GM13977 (cell line): ENCODE measurements around the gene PPFIA1.

ENCODE experiments used
- DNase-seq: peaks from one replicate; pipeline ENCODE4 v3.0.0; 2012; ENCODE audit warnings: low spot score
- in situ Hi-C: fragments of 300-500 bp; cut with MboI; formaldehyde crosslinking; loops from one replicate; pipeline ENCODE4 v1.12.0; 2022; ENCODE audit warnings: low sequenced_read_pairs, low pct_unique_long_range_greater_than_20kb, mixed read lengths, inconsistent platforms; ENCODE audit not compliant: unreplicated experiment
- TF ChIP-seq, protein P1 (sequence below): IDR thresholded peaks from 2 replicates; pipeline ENCODE4 v1.5.1; 2012; ENCODE audit warnings: mild to moderate bottlenecking, control low read depth; ENCODE audit not compliant: insufficient read depth; ENCODE audit errors: extremely low read depth, missing control alignments

PPFIA1 gene

DNA sequence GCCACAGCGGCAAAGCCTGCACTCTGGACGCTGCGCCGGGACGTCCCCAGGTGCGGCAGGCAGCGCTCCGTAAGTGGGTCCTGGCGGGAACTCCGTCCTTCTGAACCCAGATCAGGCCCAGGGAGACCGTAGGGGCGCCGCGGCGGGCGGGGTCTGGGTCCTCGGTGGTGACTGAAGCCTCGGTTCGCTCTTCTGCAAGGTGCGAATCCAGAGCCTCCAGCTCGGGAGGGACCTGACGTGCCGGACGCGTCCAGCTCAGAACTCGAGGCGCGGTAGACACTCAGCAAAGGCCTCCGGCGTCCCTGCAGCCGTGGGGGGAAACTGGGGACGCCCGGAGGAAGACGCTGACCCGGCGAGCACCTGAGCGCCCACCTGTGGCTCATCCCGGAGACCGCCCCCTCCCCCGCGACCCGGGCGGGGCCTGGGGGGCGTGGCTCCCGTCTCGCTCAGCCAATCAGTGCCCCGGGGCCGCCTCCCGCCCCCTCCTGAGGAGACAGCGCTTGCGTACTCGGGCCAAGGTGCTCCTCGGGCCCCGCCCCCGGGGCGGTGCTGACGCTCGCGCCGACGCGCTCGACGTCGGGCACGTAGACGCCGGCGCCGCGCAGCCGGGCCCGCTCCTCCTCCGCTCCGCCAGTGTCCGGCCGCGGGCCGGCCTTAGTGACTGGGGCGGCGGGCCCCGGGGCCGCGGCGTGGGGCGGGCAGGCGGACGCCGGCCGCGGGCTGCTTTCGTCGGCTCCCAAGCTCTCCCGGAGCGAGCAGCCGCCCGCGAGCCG is at the start of gene PPFIA1:
TSS of gene PPFIA1 (plus strand) at position 587 of the 773 bp plus-strand sequence. CDS start 1,483 bp downstream, outside the sequence.
- peak; percentile 99 for DNase-seq
- TF ChIP-seq, protein P1, sequence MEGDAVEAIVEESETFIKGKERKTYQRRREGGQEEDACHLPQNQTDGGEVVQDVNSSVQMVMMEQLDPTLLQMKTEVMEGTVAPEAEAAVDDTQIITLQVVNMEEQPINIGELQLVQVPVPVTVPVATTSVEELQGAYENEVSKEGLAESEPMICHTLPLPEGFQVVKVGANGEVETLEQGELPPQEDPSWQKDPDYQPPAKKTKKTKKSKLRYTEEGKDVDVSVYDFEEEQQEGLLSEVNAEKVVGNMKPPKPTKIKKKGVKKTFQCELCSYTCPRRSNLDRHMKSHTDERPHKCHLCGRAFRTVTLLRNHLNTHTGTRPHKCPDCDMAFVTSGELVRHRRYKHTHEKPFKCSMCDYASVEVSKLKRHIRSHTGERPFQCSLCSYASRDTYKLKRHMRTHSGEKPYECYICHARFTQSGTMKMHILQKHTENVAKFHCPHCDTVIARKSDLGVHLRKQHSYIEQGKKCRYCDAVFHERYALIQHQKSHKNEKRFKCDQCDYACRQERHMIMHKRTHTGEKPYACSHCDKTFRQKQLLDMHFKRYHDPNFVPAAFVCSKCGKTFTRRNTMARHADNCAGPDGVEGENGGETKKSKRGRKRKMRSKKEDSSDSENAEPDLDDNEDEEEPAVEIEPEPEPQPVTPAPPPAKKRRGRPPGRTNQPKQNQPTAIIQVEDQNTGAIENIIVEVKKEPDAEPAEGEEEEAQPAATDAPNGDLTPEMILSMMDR, result peak; percentile 25
- in situ Hi-C loops, result no loop called here

DNA sequence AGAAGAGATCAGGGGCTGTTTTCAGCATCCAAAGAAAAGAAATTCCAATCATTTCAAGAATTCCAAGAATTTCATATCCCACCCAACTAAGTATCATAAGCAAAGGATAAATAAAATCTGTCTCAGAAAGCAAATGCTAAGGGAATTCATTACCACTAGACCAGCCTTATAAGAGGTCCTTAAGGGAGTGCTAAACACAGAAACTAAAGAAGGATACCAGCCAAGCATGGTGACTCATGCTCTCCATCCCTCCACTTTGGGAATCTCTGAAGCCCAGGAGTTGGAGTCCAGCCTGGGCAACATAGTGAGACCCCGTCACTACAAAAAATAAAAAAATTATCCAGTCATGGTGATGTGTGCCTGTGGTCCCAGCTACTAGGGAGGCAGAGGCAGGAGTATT is 49.6 kb upstream of the PPFIA1 start:
- DNase-seq, result no peak
- in situ Hi-C loops, result no loop called here
- TF ChIP-seq, protein P1, result no peak

DNA sequence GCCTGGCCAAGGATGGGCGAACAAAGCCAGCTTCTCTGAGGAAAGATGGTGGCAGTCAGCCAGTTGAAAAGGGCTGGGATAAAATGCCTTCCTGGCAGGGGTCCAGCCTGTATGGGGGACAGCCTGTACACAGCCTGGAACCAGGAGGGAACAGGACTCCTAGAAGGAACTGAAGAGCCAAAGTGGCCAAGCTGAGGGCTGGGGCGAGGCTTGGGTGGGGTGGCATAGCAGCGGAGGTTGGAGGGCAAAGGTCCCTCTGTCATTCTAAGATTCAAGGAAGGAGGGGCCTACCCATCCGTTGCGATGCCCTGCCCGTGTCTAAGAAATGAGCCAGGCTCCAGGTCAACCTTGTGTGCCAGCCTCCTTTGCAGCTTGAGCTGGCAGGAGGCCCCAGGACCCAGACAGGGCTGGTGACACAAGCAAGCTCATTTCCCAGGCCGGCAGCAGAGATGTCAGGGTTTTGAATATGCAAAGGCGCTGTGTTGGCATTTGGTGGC is 44.8 kb upstream of the PPFIA1 start:
- DNase-seq, result no peak
- in situ Hi-C loops, result no loop called here
- TF ChIP-seq, protein P1, result no peak

DNA sequence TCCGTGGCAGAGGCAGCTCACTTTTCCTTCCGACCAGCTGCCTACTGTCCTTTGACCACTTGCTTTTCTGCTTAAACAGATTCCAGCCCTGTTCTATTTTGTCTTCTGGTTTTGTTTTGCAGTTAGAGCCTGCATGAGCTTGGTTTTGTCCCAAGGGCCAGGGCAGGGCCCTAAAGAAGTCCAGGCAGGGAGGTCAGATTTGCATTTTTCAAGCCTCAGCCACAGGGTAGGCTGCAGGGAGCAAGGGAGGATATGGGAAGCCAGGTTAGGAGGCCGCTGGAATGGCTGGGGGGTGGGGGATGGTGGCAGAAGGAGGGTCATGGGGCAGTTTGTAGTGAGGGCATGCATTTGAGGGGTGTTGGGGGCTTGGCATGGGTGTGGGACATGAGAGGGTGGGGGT is 44.3 kb upstream of the PPFIA1 start:
- TF ChIP-seq, protein P1, result no peak
- DNase-seq, result no peak
- in situ Hi-C loops, result no loop called here

DNA sequence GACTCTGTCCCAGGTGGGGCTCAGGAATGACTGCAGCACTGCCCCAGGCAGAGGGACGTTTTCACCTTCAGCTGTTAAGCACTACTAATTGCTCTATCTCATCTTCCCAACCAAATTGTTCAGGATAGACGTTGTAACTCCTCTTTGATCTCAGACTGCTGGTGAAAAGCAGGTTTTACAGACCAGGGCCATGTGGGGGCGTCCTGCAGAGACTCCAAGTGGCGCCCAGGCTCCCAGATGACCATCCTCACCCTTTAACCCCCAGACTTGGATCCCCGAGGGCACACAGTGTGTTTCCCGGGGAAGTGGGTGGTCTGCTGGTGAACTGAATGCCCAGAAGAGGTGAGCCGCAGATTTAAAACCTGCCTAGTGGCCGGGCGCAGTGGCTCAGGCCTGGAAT is 43.5 kb upstream of the PPFIA1 start:
- TF ChIP-seq, protein P1, result no peak
- DNase-seq, result no peak
- in situ Hi-C loops, result no loop called here

DNA sequence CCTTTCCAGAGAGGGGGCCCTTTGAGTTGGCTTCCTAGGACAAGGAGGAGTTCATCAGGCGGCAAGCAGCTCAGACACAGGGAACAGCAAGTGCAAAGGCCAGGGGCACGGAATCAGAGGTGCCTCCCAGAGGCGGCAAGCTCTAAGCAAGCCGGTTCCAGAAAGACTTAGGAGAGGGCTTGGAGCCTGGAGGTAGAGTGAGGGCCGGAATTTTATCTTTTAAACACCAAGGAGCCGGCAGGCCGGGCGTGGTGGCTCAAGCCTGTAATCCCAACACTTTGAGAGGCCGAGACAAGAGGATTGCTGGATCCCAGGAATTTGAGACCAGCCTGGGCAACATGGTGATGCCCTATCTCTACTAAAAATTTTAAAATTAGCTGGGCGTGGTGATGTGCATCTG is 40.8 kb upstream of the PPFIA1 start:
- TF ChIP-seq, protein P1, result no peak
- DNase-seq, result no peak
- in situ Hi-C loops, result no loop called here
